Uterus (tissue), 2 donors: ENCODE measurements around the gene ME3.

Experiments
- CTCF ChIP-seq, 4 experiments: fragments of 200-600 bp in 2 of 4; fragments of 450-650 bp in 2 of 4; sonication (generic) in 2 of 4; IDR thresholded peaks; one replicate each; pipeline ENCODE4 v1.5.1; 2016 to 2019; ENCODE audit warnings: antibody characterized with exemption in 4 of 4, mild to moderate bottlenecking in 2 of 4, moderate library complexity in 1 of 4
- POLR2A ChIP-seq, 2 donors: fragments of 450-650 bp; IDR thresholded peaks; one replicate each; pipeline ENCODE4 v1.6.1; 2016; ENCODE audit warnings: antibody characterized with exemption in 2 of 2, mild to moderate bottlenecking in 1 of 2, moderate library complexity in 1 of 2

GRCh38 chr11:86469491-86470388, 202.7 kb downstream of the ME3 start:
- no peak for TF ChIP-seq CTCF (IDR thresholded peaks at IDR 0.05)
- TF ChIP-seq POLR2A (IDR thresholded peaks at IDR 0.05): no peak
